ENCODE data around the gene PROX1.

The PROX1 gene

DNA sequence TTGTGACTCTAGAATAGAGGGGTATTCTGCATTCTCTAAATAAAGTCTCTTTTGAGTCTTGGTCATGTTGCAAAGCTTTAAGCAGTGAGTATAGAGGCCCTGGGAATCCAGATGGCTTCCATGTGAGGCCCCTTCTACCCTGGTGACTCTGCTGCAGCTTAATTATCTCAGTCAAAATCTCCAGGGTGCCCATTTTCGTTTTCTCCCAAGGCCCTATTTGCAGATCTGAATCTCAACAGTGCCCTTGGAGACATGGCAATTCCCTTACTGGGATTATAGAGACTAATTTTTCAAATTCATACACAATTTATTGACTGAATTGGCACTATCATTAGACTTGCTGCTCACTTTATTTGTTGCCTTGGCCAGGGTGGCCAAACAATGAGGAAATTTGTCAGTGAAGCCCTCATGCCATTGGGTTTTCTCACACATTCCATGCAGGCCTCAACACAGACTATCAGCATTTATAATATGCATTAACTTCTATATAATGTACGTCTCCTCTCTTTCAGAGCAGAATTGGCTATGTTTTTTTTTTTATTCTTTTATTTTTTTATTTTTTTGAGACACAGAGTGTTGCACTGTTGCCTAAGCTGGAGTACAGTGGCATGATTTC is 35.1 kb downstream of the PROX1 start:
- no peak overlapping the region for H3K27ac ChIP-seq (ENCODE audit: low read length)
- H3K36me3 ChIP-seq (ENCODE audit: control insufficient read depth in 2 of 2, insufficient read depth in 2 of 2, low read length in 2 of 2), result no peaks in the 10 kb centered on the region
- no peaks in the 10 kb centered on the region for H3K27me3 ChIP-seq (ENCODE audit: control insufficient read depth in 1 of 2, insufficient read depth in 2 of 2, low read length in 2 of 2)
- H3K9ac ChIP-seq (ENCODE audit: low read length in 2 of 2), result no peak overlapping the region
- H3K4me3 ChIP-seq (ENCODE audit: low read length in 2 of 2), result no peak overlapping the region
- H3K4me1 ChIP-seq (ENCODE audit: control insufficient read depth, insufficient read depth, low read length), result no peaks in the 10 kb centered on the region
- no peaks in the 10 kb centered on the region for H3K9me3 ChIP-seq (ENCODE audit: control insufficient read depth in 2 of 2, low read length in 2 of 2)

DNA sequence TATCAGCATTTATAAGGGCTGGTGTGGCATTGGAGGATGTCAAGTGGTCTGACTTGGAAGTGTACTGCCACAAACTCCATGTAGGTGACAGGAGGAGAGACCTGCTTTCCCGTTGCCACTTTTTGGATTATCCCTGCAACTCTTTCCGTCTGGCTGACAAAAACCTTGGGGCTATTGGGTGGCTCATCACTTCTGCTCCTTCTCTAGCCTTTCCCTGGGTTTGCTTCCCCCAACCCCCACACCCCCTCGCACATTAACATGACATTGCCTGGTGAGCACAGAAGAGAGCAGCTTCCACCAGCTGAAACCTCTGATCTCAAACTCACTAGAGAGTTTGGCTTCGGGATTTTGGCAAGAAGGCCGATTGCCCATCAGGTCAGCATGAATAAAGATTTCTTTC is 39.2 kb downstream of the PROX1 start:
- H3K9me3 ChIP-seq (ENCODE audit: control insufficient read depth in 2 of 2, low read length in 2 of 2), result no peaks in the 10 kb centered on the region
- H3K4me1 ChIP-seq (ENCODE audit: control insufficient read depth, insufficient read depth, low read length), result no peaks in the 10 kb centered on the region
- peaks cover 0 to 2% of the 10 kb centered on the region in 2 donors for H3K27me3 ChIP-seq (ENCODE audit: control insufficient read depth in 1 of 2, insufficient read depth in 2 of 2, low read length in 2 of 2)
- no peak overlapping the region for H3K9ac ChIP-seq (ENCODE audit: low read length in 2 of 2)
- no peaks in the 10 kb centered on the region for H3K36me3 ChIP-seq (ENCODE audit: control insufficient read depth in 2 of 2, insufficient read depth in 2 of 2, low read length in 2 of 2)
- no peak overlapping the region for H3K4me3 ChIP-seq (ENCODE audit: low read length in 2 of 2)
- H3K27ac ChIP-seq (ENCODE audit: low read length), result no peak overlapping the region

DNA sequence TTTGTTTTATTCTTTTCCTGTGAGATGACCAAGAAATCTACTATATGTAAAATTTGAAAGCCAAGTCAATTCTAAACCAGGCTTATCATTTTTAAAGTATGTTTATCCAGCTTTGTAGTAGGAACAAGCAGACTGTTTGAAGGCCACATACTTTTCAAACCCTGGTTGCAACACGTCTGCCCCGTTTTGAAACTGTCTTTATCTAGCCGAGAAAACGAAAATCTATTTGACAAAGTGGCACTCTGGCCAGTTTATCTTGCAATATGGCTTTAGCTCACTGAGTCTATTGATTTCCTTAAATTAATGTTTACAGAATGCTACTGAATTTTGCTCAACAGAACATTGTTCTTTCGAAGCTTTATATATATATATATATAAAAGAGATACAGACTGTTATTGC is 39.7 kb downstream of the PROX1 start:
- no peak overlapping the region for H3K27ac ChIP-seq (ENCODE audit: low read length)
- H3K9me3 ChIP-seq (ENCODE audit: control insufficient read depth in 2 of 2, low read length in 2 of 2), result no peaks in the 10 kb centered on the region
- H3K4me3 ChIP-seq (ENCODE audit: low read length in 2 of 2), result no peak overlapping the region
- no peak overlapping the region for H3K9ac ChIP-seq (ENCODE audit: low read length in 2 of 2)
- H3K36me3 ChIP-seq (ENCODE audit: control insufficient read depth in 2 of 2, insufficient read depth in 2 of 2, low read length in 2 of 2), result no peaks in the 10 kb centered on the region
- H3K27me3 ChIP-seq (ENCODE audit: control insufficient read depth in 1 of 2, insufficient read depth in 2 of 2, low read length in 2 of 2), result peaks cover 0 to 2% of the 10 kb centered on the region in 2 donors
- no peaks in the 10 kb centered on the region for H3K4me1 ChIP-seq (ENCODE audit: control insufficient read depth, insufficient read depth, low read length)

DNA sequence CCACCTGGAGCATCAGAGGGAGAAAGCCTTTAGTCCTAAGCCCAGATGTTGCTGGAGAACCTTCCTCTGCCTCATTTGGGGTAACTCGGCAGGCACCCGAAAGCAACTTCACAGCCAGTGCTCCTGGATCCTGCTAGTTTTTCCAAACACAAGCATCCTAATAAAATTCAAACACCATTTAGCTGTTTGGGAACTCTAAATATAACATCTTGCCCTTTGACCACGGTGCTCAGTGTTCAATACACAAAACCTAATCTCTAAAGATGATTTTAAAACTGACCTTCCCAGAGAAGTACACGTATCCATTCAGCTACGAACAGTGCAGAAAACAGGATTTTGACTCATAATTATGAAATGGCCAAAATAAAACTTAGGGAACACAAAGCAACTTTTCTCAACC is 40.3 kb downstream of the PROX1 start:
- Histone ChIP-seq H3K36me3 (ENCODE audit: control insufficient read depth in 2 of 2, insufficient read depth in 2 of 2, low read length in 2 of 2) (no peaks in the 10 kb centered on the region), H3K27me3 (ENCODE audit: control insufficient read depth in 1 of 2, insufficient read depth in 2 of 2, low read length in 2 of 2) (peaks cover 0 to 2% of the 10 kb centered on the region in 2 donors), H3K4me1 (ENCODE audit: control insufficient read depth, insufficient read depth, low read length) (no peaks in the 10 kb centered on the region), H3K9me3 (ENCODE audit: control insufficient read depth in 2 of 2, low read length in 2 of 2) (no peaks in the 10 kb centered on the region), H3K9ac (ENCODE audit: low read length in 2 of 2) (no peak overlapping the region), H3K4me3 (ENCODE audit: low read length in 2 of 2) (no peak overlapping the region), H3K27ac (ENCODE audit: low read length) (no peak overlapping the region)

DNA sequence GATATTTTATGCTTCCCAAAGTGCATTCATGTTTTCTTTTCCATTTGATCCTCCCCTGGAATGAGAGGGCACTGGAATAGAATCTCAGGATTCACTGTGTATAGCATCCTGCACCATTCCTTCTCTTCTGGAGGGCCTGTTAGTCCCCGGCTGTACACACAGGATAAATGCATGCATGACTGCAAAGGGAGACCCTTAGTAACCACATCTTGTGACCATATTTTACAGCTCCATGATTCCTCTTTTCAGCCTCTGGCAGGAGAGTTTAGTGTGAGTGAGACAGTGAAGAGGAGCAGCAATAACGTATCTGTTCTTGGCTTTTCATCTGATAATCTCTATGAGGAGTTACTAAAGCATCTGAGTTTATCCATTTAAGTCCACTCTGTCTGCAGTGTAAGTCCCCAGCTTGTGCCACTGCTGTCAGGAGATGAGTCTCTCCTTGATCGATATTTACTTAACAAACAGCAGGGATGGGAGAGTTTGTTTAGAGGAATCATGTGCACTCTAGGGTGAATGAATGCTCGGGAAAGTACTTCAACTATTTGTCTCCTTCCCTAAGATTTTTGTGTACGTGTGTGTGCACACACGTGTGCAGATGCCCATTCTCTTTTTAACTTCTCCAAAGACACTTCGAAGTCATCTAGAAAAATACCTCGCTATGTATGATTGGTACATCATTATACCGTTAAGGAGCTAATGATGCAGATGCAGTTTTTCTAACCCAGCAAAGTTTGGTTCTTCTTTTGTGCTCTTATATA is 41.1 kb downstream of the PROX1 start:
- Histone ChIP-seq H3K4me3 (ENCODE audit: low read length in 2 of 2) (no peak overlapping the region), H3K27me3 (ENCODE audit: control insufficient read depth in 1 of 2, insufficient read depth in 2 of 2, low read length in 2 of 2) (peaks cover 0 to 2% of the 10 kb centered on the region in 2 donors), H3K4me1 (ENCODE audit: control insufficient read depth, insufficient read depth, low read length) (no peaks in the 10 kb centered on the region), H3K27ac (ENCODE audit: low read length) (no peak overlapping the region), H3K9me3 (ENCODE audit: control insufficient read depth in 2 of 2, low read length in 2 of 2) (no peaks in the 10 kb centered on the region), H3K9ac (ENCODE audit: low read length in 2 of 2) (no peak overlapping the region), H3K36me3 (ENCODE audit: control insufficient read depth in 2 of 2, insufficient read depth in 2 of 2, low read length in 2 of 2) (no peaks in the 10 kb centered on the region)

DNA sequence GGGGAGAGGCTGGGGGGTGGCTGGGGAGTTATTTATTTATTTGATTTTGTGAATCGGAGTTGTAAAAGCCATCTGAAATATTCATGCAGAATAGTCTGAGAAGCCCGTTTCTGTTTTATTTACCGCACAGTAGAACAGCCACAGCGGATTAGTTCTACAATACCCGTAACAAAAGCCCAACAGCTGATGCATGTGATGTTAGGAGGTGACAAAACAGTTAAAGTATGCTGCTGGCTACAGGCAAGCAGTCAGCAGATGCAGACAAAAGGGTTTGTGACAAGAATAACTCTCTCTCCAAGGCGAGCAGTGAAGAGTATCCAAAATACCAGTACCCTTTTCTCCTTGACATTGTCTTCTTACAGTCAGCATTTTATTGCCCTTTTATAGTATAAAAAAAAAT is 42.0 kb downstream of the PROX1 start:
- H3K36me3 ChIP-seq (ENCODE audit: control insufficient read depth in 2 of 2, insufficient read depth in 2 of 2, low read length in 2 of 2), result no peaks in the 10 kb centered on the region
- H3K27ac ChIP-seq (ENCODE audit: low read length), result no peak overlapping the region
- H3K4me3 ChIP-seq (ENCODE audit: low read length in 2 of 2), result no peak overlapping the region
- no peaks in the 10 kb centered on the region for H3K4me1 ChIP-seq (ENCODE audit: control insufficient read depth, insufficient read depth, low read length)
- no peak overlapping the region for H3K9ac ChIP-seq (ENCODE audit: low read length in 2 of 2)
- peaks cover 0 to 2% of the 10 kb centered on the region in 2 donors for H3K27me3 ChIP-seq (ENCODE audit: control insufficient read depth in 1 of 2, insufficient read depth in 2 of 2, low read length in 2 of 2)
- H3K9me3 ChIP-seq (ENCODE audit: control insufficient read depth in 2 of 2, low read length in 2 of 2), result no peaks in the 10 kb centered on the region

DNA sequence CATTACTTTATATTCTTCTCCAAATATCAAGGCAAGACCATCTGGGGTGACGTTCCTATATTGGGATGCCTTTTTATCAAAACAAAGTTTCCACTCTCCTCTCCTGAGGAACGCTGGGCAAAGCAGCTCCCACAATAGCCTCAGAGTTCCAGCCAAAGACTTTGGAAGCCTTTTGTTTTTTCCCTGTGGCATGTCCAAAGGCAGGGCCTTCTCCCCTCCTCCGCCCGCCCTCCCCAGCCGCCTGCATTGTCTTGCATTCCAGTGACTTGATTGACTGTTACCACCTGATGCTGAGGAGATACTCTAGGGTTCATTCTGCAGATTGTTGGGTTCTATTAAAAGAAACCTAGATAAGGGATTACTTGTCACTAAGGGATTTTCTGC is 43.5 kb downstream of the PROX1 start:
- Histone ChIP-seq H3K36me3 (ENCODE audit: control insufficient read depth in 2 of 2, insufficient read depth in 2 of 2, low read length in 2 of 2) (no peaks in the 10 kb centered on the region), H3K9ac (ENCODE audit: low read length in 2 of 2) (no peak overlapping the region), H3K27ac (ENCODE audit: low read length) (no peak overlapping the region)

DNA sequence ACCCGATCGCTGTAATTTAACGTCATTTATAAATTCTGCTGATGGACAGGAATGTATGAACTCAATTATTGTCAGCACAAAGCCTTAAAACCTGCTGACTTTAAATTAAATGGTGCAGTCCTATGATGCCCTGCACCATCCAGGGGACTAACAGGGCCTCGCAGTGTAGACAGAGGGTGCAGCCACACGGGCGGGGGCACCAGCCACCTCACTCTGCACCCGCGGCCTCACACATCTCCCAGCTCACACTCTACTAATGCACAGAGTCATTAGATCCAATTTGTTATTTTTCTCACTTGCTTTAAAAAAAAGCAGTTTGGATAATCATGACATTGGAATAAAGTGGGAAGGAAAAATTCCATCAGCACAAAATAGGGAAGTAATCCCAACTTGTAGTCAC is 49.7 kb downstream of the PROX1 start:
- H3K27ac ChIP-seq (ENCODE audit: low read length), result no peak overlapping the region
- no peaks in the 10 kb centered on the region for H3K27me3 ChIP-seq (ENCODE audit: control insufficient read depth in 1 of 2, insufficient read depth in 2 of 2, low read length in 2 of 2)
- H3K36me3 ChIP-seq (ENCODE audit: control insufficient read depth in 2 of 2, insufficient read depth in 2 of 2, low read length in 2 of 2), result no peaks in the 10 kb centered on the region
- H3K4me3 ChIP-seq (ENCODE audit: low read length in 2 of 2), result no peak overlapping the region
- no peaks in the 10 kb centered on the region for H3K4me1 ChIP-seq (ENCODE audit: control insufficient read depth, insufficient read depth, low read length)
- no peak overlapping the region for H3K9ac ChIP-seq (ENCODE audit: low read length in 2 of 2)
- H3K9me3 ChIP-seq (ENCODE audit: control insufficient read depth in 2 of 2, low read length in 2 of 2), result no peaks in the 10 kb centered on the region

More for the DNA sequence above, 43.5 kb downstream of the PROX1 start:
- Histone ChIP-seq H3K4me1 (ENCODE audit: control insufficient read depth, insufficient read depth, low read length) (no peaks in the 10 kb centered on the region), H3K4me3 (ENCODE audit: low read length in 2 of 2) (no peak overlapping the region), H3K9me3 (ENCODE audit: control insufficient read depth in 2 of 2, low read length in 2 of 2) (no peaks in the 10 kb centered on the region), H3K27me3 (ENCODE audit: control insufficient read depth in 1 of 2, insufficient read depth in 2 of 2, low read length in 2 of 2) (peaks cover 0 to 2% of the 10 kb centered on the region in 2 donors)

DNA sequence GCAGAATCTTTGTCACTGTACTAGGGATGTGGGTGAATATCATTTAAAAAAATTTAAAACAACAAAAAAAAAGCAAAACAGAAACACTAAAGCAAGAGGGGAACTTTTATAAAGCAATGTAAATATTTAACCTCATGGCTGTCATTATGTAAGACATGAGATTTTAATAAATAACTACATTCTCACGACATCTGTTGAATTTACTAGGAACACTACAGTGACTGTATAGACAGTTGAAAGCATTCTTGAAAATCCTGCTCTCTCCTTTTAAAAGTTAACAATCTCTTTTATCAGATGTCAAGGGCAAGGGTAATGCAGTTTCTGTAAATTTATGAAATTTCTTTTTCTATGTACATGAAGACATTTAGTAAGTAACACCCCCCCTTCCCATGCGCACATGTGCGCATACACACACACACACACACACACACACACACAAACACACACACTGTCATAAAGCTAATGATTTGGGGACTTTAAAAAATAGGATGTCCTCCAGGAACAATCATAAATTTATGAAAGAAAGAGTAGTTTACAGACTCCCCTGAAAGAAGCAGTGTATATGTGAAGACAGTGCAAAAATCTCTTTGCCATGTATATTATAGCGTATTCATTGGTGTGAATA is 51.7 kb downstream of the PROX1 start:
- no peaks in the 10 kb centered on the region for H3K4me1 ChIP-seq (ENCODE audit: control insufficient read depth, insufficient read depth, low read length)
- no peaks in the 10 kb centered on the region for H3K36me3 ChIP-seq (ENCODE audit: control insufficient read depth in 2 of 2, insufficient read depth in 2 of 2, low read length in 2 of 2)
- no peaks in the 10 kb centered on the region for H3K9me3 ChIP-seq (ENCODE audit: control insufficient read depth in 2 of 2, low read length in 2 of 2)
- no peak overlapping the region for H3K9ac ChIP-seq (ENCODE audit: low read length in 2 of 2)
- H3K27me3 ChIP-seq (ENCODE audit: control insufficient read depth in 1 of 2, insufficient read depth in 2 of 2, low read length in 2 of 2), result no peaks in the 10 kb centered on the region
- H3K27ac ChIP-seq (ENCODE audit: low read length), result no peak overlapping the region
- no peak overlapping the region for H3K4me3 ChIP-seq (ENCODE audit: low read length in 2 of 2)

DNA sequence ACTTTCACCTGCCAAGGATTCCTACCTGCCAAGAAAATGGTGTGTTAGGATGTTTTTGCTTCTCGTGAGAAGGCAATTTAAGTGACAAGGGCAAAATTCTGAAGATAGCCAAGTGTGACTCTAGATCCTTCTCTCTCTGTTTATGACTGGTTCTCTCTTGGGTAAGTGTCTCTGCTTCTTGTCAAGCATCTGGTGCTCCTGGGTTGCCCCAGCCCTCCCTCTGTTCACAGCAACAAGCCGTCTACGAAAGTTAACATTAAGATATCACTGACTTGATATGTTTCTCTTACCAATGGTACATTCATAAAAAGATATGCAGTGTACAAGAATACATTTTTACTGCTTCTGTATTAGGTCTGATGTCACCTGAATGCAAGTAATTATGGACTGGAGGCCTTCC is 55.4 kb downstream of the PROX1 start:
- Histone ChIP-seq H3K9me3 (ENCODE audit: control insufficient read depth in 2 of 2, low read length in 2 of 2) (no peaks in the 10 kb centered on the region), H3K9ac (ENCODE audit: low read length in 2 of 2) (no peak overlapping the region), H3K27me3 (ENCODE audit: control insufficient read depth in 1 of 2, insufficient read depth in 2 of 2, low read length in 2 of 2) (no peaks in the 10 kb centered on the region), H3K36me3 (ENCODE audit: control insufficient read depth in 2 of 2, insufficient read depth in 2 of 2, low read length in 2 of 2) (no peaks in the 10 kb centered on the region), H3K4me1 (ENCODE audit: control insufficient read depth, insufficient read depth, low read length) (no peaks in the 10 kb centered on the region), H3K27ac (ENCODE audit: low read length) (no peak overlapping the region), H3K4me3 (ENCODE audit: low read length in 2 of 2) (no peak overlapping the region)

All from stomach smooth muscle (tissue), 2 donors.